Colon (tissue), 2 donors: Measurements from ENCODE around the gene CRLF3.
"Not testable (repeated sequence)": the region's sequence is repeated elsewhere in the genome, so short reads cannot be mapped to it uniquely, and the experiment has no call there.

ENCODE experiments used
- FAIRE-seq: peaks from 2 replicates; lab custom pipeline; 2012; peaks lifted over from hg19 to GRCh38; lab: Jason Lieb, UNC
- donor health status: control.
- donor health status: control.

CRLF3 gene

DNA sequence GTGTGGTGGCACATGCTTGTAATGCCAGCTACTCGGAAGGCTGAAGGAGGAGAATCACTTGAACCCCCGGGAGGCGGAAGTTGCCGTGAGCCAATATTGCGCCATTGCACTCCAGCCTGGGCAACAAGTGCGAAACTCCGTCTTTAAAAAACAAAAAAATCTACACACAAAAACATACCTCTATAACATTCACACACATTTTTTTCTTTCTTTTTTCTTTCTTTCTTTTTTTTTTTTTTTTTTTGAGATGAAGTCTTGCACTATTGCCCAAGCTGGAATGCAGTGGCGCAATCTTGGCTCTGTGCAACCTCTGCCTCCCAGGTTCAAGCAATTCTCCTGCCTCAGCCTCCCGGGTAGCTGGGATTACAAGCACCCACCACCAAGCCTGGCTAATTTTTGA is 9.6 kb downstream of the CRLF3 start:
- not testable (repeated sequence) for FAIRE-seq

DNA sequence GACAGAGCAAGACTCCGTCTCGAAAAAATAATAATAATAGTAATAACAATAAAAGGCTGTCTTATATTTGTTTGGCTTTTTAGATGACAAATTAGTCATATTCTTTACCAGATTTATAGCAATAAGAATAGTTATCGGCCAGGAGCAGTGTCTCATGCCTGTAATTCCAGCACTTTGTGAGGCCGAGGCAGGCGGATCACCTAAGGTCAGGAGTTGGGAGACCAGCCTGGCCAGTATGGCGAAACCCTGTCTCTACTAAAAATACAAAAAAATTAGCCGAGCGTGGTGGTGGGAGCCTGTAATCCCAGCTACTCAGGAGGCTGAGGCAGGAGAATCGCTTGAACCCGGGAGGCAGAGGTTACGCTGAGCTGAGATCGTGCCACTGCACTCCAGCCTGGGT is 10.3 kb downstream of the CRLF3 start:
- not testable (repeated sequence) for FAIRE-seq

DNA sequence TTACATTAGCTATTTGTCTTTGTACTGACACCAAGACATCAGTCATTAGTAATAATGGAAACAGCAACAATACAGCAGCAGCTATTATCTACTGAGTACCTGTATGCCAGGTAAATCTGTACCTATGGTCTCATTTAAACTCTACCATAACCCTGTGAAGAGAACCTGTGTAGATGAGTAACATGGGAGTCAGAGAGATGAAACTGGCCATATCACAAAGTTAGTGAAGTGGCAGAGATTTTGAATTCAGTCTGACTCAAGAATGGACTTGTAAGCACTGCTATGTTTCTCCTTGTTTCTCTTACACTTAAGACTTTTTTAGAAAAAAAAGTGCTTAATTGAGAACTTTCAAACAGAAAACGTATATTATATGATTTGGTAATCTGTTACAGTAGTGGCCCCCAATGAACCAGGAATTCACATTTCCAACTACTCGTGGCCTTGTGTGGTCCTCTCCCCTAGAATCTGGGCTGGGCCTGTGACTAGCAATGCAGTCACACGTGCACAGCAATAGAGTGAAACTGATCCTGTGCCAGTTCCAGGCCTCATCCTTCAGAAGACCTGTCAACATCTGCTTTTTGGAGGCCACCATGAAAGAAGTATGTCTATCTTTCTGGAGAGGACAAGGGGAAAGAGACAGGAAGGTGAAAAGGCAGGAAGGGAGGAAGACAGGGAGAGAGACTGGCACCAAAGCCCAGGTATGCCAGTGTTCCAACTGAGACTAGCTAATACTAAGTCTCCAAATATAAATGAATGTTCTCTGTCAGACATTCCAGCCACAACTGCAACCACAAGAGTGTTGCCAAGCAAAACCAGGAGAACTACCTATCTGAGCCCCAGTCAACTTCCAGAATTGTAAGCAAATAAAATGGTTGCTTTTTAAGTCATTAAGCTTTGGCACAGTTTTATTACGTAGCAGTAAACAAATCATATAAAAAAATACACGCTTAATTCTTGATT is 12.0 kb downstream of the CRLF3 start:
- FAIRE-seq, result no peak

DNA sequence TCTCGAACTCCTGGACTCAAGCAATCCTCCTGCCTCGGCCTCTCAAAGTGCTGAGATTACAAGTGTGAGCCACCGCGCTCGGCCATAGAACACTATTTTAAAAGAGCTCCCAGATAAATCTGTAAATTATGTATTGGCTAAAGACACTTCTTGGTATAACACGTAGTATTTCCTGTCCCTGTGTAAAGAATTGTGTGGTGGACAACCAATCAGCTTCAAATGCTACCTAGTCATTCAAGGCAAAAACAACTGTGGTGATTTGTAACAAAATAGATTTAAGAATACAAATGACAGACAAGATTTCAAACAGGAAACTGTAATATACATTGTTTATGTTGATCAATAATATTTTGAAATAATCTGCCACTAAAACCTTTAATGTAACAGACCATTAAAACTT is 14.6 kb downstream of the CRLF3 start:
- FAIRE-seq, result no peak

DNA sequence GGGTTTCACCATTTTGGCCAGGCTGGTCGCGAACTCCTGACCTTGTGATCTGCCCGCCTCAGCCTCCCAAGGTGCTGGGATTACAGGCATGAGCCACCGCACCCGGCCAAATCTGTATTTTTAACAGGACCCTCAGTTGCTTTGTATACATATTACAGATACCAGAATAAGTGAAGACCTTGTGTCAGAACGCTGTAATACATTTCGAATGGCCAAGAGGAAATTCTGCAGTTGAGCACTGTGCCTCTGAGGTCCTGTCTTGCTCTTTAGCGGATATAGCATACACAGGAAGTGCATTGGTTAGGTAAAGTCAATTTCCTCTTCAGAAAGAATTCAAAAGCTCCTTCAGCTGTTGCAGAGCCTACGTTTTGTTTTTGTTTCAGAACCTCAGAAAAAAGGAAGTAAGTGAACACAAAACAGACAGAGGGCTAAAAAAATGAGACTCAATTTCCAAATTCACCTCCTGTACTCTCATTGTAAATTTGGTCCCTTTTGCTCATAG is 15.7 kb downstream of the CRLF3 start:
- no peak for FAIRE-seq

DNA sequence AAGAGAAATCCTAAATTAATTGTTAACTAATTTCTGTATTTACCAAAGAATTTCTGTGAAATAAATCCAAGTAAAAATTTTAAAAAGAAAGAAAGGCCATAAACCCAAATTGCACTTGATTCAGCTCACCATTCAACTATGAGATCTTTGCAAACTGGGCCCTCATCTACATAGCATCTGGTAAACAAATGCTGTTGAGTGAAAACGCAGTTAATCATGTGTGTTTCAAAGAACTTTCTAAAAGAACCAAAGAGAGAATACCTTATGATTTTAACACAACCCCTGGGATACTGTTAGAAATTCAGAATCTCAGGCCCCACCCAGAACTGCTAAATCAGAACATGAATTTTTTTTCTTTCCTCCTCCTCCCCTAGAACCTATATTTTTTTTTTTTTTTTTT is 16.6 kb downstream of the CRLF3 start:
- no peak for FAIRE-seq

DNA sequence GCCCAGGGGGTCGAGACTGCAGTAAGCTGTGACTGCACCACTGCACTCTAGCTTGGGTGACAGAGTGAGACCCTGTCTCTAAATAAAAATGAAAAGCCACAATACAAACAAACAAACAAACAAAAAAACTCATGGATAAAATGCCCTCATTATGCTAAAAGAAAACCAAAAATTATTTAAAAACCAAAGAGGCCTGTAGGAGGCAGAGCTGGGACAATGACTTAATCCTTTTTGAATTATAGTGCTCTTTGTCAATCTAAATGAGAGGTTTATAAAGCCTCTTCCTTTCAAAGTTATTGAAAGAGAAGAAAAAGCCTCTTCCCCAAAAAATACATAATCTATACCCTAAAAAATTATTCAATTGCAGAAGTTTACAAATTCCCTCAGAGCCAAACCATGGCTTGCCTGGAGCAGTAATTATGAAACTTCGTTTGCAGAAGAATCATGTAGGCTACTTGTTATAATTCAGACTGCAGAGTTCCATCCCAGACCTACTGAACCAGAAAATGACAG is 18.5 kb downstream of the CRLF3 start:
- FAIRE-seq, result no peak

DNA sequence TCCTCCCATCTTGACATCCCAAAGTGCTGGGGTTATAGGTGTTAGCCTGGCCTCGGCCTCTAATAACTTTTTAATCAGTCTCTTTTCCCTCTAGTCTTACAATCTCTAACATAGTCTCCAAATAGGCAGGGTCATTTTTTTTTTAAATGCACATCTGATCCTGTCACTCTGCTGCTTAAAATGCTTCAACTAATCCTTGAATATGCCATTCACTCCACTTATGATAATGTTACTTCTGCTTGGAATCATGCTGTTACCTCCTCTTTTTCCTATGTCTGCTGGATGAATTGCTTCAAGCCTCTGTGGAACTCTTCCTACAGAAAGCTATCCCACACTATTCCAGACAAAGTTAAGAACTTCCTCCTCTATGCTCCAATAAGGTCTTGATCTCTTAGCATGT is 22.8 kb downstream of the CRLF3 start:
- FAIRE-seq, result no peak

DNA sequence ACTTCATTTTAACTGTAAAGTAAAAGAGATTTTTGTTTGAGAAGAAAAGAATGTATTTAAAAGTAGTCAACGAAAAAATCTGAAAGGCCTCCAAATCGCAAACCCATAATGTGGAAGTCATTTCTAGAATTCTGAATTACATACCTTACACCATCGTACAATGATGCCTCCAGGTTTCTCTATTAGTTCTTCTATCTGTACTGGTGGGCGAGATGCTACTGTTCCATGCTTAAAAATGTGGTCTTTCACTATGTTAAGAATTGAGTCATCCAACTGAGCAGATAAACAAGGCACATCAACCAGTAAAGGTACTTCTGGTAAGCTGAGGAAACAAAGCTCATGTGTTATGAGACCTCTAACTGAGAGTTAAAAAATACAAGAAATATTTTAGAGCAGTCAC is 28.5 kb downstream of the CRLF3 start:
- no peak for FAIRE-seq

- no peak for FAIRE-seq
Measured at GRCh38 chr17:30794372-30794771, 30.1 kb downstream of the CRLF3 start.

GRCh38 chr17:30793282-30793977 is 31.1 kb downstream of the CRLF3 start:
- FAIRE-seq, result no peak

DNA sequence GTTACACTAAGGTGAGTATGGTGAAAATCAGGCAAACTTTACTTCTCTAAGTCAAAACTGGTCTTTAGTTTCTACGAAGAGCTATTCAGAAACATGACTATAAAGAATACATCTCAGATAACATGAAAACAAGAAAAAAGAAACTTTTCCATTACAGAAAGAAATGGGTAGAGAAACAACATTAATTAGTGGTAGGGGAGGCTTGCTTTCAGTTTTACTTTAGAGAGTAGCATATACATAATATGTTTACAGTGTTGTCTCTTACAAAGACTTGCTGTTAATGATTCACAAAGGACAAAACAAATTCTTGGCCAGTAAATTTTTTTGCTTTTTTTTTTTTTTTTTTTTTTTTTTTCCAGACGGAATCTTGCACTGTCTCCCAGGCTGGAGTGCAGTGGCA is 34.2 kb downstream of the CRLF3 start:
- no peak for FAIRE-seq

- FAIRE-seq, result no peak
Measured at GRCh38 chr17:30788918-30789317, 35.6 kb downstream of the CRLF3 start.

DNA sequence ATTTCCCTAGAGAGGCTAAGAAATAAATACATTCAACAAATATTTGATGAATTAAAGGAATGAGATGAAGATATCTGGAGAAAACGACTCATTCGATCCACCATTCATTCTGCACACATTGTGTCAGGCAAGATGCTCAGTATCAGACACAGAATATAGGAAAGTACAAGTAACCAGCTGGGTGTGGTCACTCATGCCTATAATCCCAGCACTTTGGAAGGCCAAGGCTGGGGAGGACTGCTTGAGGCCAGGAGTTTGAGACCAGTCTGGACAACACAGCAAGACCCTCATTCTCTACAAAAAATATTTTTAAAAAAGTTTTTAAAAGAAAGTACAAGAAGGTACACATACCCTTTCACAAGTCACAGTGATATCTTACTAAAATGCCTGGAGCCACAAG is 42.3 kb downstream of the CRLF3 start:
- no peak for FAIRE-seq

DNA sequence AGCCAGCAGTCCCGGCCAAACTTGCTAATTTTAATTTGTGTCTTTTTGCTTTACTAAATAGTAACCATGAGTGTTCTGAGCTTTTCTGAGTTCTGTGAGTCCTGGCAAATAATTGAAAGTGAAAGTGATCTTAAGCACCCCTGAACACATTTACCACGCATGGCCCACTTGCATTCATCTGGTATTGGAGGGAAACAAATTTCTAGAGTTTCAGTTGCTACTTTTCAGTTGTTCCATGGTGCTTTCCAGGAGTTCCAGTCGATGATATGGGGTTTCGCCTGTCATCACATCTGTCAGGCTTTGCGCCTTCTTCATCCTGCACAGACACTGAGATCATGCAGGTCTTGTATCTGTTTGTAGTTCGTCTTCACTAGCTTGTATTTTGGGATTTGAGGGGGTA is 44.1 kb downstream of the CRLF3 start:
- no peak for FAIRE-seq

DNA sequence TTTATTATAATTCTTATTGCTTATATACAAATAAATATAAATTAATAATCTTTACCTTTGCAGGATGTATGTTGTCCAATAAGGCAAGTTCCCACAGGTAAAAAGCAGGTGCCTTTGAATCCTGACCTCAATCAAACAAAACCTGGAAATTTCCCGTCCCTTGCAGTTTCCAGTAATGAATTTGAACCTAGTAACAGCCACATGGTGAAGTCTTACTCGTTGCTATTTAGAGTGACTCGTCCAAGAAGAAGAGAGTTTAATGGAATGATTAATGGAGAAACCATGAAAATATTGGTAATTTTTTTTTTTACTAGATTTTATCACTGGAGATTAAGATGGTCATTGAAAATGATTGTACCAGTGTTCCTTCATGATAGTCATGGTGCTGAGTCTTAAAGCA is 55.7 kb downstream of the CRLF3 start:
- FAIRE-seq, result not testable (repeated sequence)

DNA sequence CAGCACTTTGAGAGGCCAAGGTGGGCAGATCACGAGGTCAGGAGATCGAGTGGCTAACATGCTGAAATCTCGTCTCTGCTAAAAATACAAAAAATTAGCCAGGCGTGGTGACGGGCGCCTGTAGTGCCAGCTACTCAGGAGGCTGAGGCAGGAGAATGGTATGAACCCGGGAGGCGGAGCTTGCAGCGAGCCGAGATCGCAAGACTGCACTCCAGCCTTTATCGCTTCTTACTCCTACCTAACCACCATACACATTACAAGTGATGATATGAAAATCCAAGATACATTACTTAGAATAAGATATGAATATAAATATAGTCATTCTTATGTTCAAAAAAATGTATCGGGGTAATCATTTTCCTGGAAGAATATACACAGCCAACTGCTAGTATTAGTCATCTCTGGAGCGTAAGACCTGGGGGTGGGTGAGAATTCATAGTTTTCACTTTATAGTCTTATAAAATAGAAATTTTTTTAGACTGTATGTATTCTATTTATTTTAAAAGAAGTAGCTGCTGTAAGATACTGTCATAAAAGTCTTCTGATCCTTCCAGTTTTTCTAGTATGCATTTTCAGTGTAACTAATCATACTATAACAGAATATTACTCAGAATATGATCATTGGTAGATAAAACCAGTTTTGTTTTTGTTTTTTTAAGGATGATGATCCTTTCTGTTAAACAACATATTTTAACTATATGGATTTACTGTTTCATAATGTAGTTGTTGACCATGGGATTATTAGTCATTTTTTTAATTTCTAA is 56.7 kb downstream of the CRLF3 start:
- FAIRE-seq, result peak; percentile 24

- no peak for FAIRE-seq
Measured at GRCh38 chr17:30761060-30761459, 63.4 kb downstream of the CRLF3 start.

- not testable (repeated sequence) for FAIRE-seq
Measured at GRCh38 chr17:30753291-30753690, 71.2 kb downstream of the CRLF3 start.

GRCh38 chr17:30750982-30751381 is 73.5 kb downstream of the CRLF3 start:
- not testable (repeated sequence) for FAIRE-seq

DNA sequence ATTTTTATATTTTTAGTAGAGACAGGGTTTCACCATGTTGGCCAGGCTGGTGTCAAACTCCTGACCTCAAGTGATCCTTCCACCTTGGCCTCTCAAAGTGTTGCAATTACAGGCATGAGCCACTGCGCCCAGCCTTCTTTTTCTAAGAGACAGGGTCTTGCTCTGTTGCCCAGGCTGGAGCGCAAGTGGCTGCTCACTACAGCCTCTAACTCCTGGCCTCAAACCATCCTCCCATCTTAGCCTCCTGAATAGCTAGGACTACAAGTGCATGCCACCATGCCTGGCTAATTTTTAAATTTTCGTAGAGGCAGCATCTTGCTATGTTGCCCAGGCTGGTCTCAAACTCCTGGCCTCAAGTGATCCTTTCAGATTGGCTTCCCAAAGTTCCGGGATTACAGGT is 76.9 kb downstream of the CRLF3 start:
- FAIRE-seq, result not testable (repeated sequence)

DNA sequence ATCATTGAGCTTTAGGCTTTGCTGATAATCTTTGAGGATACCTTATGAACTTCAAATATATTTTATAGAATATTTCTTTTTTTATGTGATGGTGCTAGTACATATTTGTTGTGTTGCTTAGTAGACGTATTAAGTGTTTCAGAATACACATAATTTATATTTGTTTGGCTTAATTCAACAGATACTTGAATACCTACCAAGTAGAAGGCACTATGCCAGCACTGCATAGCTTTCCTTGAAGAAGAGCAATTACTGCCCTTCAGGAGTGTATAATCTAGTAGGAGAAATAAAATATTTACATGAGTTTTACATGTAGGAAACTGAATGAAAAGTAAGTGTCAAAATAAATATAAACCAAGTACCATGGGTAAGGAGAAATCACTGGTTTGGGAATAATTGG is 81.8 kb downstream of the CRLF3 start:
- not testable (repeated sequence) for FAIRE-seq
